ENCODE data around the gene SNAP29. TPM values are rescaled to one million over a fixed set of nuclear protein-coding genes. Genes with fewer than 3 reads are reported as not detected.

SNAP29 gene
- total RNA-seq, 2 experiments from 2014 or later = 32.3 to 38.5 TPM

- CTCF ChIA-PET = no interaction called here
- Mint-ChIP-seq H3K27me3 (no peaks in the 10 kb centered on the region), H3K9me3 (ENCODE audit: low read depth) (no peaks in the 10 kb centered on the region), H3K4me1 (peaks cover 37% of the 10 kb centered on the region), H3K27ac (no peak overlapping the region), H3K36me3 (peaks cover 9% of the 10 kb centered on the region), H3K4me3 (no peak overlapping the region)
- ATAC-seq (no peak), DNase-seq (no peak)
These were observed 5.5 kb downstream of the SNAP29 start for GRCh38 chr22:20864186-20864908.

- DNase-seq (no peak), ATAC-seq (no peak)
- Mint-ChIP-seq H3K9me3 (ENCODE audit: low read depth) (no peaks in the 10 kb centered on the region), H3K27ac (no peak overlapping the region), H3K4me1 (peaks cover 31% of the 10 kb centered on the region), H3K27me3 (no peaks in the 10 kb centered on the region), H3K4me3 (no peak overlapping the region), H3K36me3 (peaks cover 9% of the 10 kb centered on the region)
- CTCF ChIA-PET = no interaction called here
These were observed 6.5 kb downstream of the SNAP29 start for GRCh38 chr22:20865331-20865730.

- DNase-seq = no peak
- H3K36me3 Mint-ChIP-seq = peaks cover 9% of the 10 kb centered on the region
- no peaks in the 10 kb centered on the region for H3K27me3 Mint-ChIP-seq
- ATAC-seq = no peak
- CTCF ChIA-PET = interaction anchor here (0.9 to 1.2 kb wide), 2 partner anchors 20 to 56 kb away, joined by 3 to 4 read pairs; no protein-coding TSS in a partner anchor
- no peak overlapping the region for H3K27ac Mint-ChIP-seq
- no peak overlapping the region for H3K4me3 Mint-ChIP-seq
- H3K4me1 Mint-ChIP-seq = peaks cover 25% of the 10 kb centered on the region
- no peaks in the 10 kb centered on the region for H3K9me3 Mint-ChIP-seq (ENCODE audit: low read depth)
These were observed 7.2 kb downstream of the SNAP29 start for GRCh38 chr22:20865875-20866445.

DNA sequence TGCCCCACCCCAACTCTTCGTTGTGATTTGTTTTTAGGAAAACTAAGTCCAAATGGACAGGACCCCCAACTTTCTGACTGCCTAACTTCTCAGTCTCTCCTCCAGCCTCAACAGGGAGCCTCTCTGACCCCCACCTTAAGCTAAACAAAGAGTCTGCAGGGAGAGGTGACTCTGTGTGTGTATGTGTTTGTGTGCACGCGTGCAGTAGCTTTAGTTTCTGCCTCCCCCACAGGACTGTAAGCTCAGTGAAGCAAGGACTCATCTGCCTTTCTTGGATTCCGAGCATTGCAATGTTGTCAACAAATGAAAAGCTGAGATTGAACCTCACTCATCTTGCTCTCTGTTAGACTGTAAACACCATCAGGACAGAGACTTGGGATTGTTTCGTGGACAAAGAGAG lies 7.9 kb downstream of the SNAP29 start:
- Mint-ChIP-seq H3K4me1 (peaks cover 24% of the 10 kb centered on the region), H3K36me3 (peaks cover 9% of the 10 kb centered on the region), H3K27ac (no peak overlapping the region), H3K27me3 (no peaks in the 10 kb centered on the region), H3K9me3 (ENCODE audit: low read depth) (no peaks in the 10 kb centered on the region), H3K4me3 (no peak overlapping the region)
- ATAC-seq (no peak), DNase-seq (no peak)
- CTCF ChIA-PET = interaction anchor here (1.2 kb wide), 1 partner anchor 19 kb away, joined by 4 read pairs; no protein-coding TSS in a partner anchor

- Mint-ChIP-seq H3K27me3 (no peaks in the 10 kb centered on the region), H3K36me3 (peaks cover 5% of the 10 kb centered on the region), H3K9me3 (ENCODE audit: low read depth) (no peaks in the 10 kb centered on the region), H3K4me3 (no peak overlapping the region), H3K27ac (peak overlapping the region; percentile 59), H3K4me1 (peaks cover 19% of the 10 kb centered on the region)
- DNase-seq = peak; percentile 44
- peak; percentile 70 for ATAC-seq
- CTCF ChIA-PET = interaction anchor here (1.0 to 1.3 kb wide), 3 partner anchors 8 to 37 kb away, joined by 3 to 5 read pairs (median 4); no protein-coding TSS in a partner anchor
These were observed 8.6 kb downstream of the SNAP29 start for GRCh38 chr22:20867179-20868024.

GRCh38 chr22:20868025-20868962 lies 9.5 kb downstream of the SNAP29 start:
- Mint-ChIP-seq H3K9me3 (ENCODE audit: low read depth) (no peaks in the 10 kb centered on the region), H3K4me1 (peaks cover 16% of the 10 kb centered on the region), H3K27me3 (no peaks in the 10 kb centered on the region), H3K36me3 (peaks cover 4% of the 10 kb centered on the region), H3K4me3 (no peak overlapping the region), H3K27ac (no peak overlapping the region)
- CTCF ChIA-PET = interaction anchor here (1.0 to 1.3 kb wide), 2 partner anchors 9 to 37 kb away, joined by 3 to 5 read pairs; no protein-coding TSS in a partner anchor
- ATAC-seq = no peak
- DNase-seq = no peak

DNA sequence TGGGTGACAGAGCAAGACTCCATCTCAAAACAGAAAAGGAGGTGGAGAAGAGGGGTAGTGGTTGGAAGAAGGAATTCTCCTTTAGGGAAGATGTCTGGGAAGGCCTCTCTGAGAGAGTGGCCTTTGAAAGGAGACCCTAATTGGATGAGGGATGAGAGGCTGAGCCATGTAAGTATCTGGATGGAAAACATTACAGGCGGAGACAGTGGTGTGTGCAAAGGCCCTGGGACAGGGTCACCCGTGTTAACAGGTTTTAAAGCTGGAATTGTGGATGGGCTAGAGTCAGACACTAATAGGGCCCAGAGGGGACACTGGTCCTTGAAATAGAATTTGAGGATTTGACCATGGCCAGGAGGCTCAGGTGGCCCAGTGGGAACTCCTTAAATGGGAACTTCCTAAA lies 10.4 kb downstream of the SNAP29 start:
- DNase-seq = no peak
- Mint-ChIP-seq H3K4me1 (peaks cover 16% of the 10 kb centered on the region), H3K36me3 (peaks cover 5% of the 10 kb centered on the region), H3K27me3 (no peaks in the 10 kb centered on the region), H3K27ac (no peak overlapping the region), H3K4me3 (no peak overlapping the region), H3K9me3 (ENCODE audit: low read depth) (no peaks in the 10 kb centered on the region)
- no peak for ATAC-seq
- CTCF ChIA-PET = no interaction called here

- no peaks in the 10 kb centered on the region for H3K27me3 Mint-ChIP-seq
- H3K27ac Mint-ChIP-seq = no peak overlapping the region
- CTCF ChIA-PET = no interaction called here
These were observed 14.4 kb downstream of the SNAP29 start for GRCh38 chr22:20873214-20873613.

DNA sequence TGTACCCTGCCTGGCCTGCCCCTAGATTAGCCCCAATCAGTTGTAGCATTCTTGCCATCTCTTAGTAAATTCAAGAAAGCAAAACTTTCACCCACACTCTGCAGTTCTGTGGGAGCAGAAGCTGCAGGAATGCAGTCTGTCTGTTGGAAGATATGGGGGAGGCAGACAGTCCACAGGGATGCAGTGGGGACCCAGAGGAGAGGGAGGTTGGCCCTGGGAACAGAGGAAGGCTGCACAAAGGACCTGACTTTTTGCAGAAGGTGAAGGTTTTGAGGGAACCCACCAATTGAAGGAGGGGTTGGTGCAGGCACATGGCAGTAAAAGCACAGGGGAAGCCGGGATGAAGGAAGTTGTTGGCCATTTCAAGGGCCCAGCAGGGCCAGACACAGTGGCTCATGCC lies 16.5 kb downstream of the SNAP29 start:
- DNase-seq = no peak
- H3K27ac Mint-ChIP-seq = peak overlapping the region; percentile 8
- H3K36me3 Mint-ChIP-seq = peaks cover 12% of the 10 kb centered on the region
- no peaks in the 10 kb centered on the region for H3K27me3 Mint-ChIP-seq
- no peaks in the 10 kb centered on the region for H3K9me3 Mint-ChIP-seq (ENCODE audit: low read depth)
- no peak overlapping the region for H3K4me3 Mint-ChIP-seq
- no peaks in the 10 kb centered on the region for H3K4me1 Mint-ChIP-seq
- ATAC-seq = no peak
- CTCF ChIA-PET = no interaction called here

More at GRCh38 chr22:20873214-20873613, 14.4 kb downstream of the SNAP29 start:
- no peak overlapping the region for H3K4me3 Mint-ChIP-seq
- no peak for ATAC-seq
- no peaks in the 10 kb centered on the region for H3K9me3 Mint-ChIP-seq (ENCODE audit: low read depth)
- H3K4me1 Mint-ChIP-seq = no peaks in the 10 kb centered on the region
- H3K36me3 Mint-ChIP-seq = peaks cover 12% of the 10 kb centered on the region
- DNase-seq = no peak

GRCh38 chr22:20877715-20878114 lies 18.9 kb downstream of the SNAP29 start:
- Mint-ChIP-seq H3K27me3 (no peaks in the 10 kb centered on the region), H3K9me3 (ENCODE audit: low read depth) (no peaks in the 10 kb centered on the region), H3K27ac (no peak overlapping the region), H3K36me3 (peaks cover 15% of the 10 kb centered on the region), H3K4me3 (no peak overlapping the region), H3K4me1 (no peaks in the 10 kb centered on the region)
- ATAC-seq (no peak), DNase-seq (no peak)
- CTCF ChIA-PET = no interaction called here

DNA sequence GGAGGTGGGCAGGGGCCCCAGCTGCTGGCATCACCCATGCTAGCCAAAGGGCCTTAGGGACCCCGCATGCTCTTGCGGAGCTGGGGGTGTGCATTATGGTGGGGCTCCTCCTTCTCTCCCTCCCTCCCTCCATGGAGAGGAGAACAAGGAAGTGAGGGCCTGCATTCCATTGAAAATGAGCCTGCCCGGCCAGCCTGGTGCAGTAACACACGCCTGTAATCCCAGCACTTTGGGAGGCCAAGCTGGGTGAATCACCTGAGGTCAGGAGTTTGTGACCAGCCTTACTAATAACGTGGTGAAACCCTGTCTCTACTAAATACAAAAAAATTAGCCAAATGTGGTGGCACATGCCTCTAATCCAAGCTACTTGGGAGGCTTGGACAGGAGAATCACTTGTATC lies 22.4 kb downstream of the SNAP29 start:
- Mint-ChIP-seq H3K9me3 (ENCODE audit: low read depth) (no peaks in the 10 kb centered on the region), H3K27ac (no peak overlapping the region), H3K4me3 (no peak overlapping the region), H3K27me3 (no peaks in the 10 kb centered on the region), H3K36me3 (peaks cover 15% of the 10 kb centered on the region), H3K4me1 (no peaks in the 10 kb centered on the region)
- CTCF ChIA-PET = no interaction called here
- no peak for ATAC-seq
- DNase-seq = no peak

- H3K4me1 Mint-ChIP-seq = no peaks in the 10 kb centered on the region
- DNase-seq (no peak), ATAC-seq (no peak)
- no peaks in the 10 kb centered on the region for H3K27me3 Mint-ChIP-seq
- H3K4me3 Mint-ChIP-seq = no peak overlapping the region
- CTCF ChIA-PET = no interaction called here
- peaks cover 11% of the 10 kb centered on the region for H3K36me3 Mint-ChIP-seq
- no peaks in the 10 kb centered on the region for H3K9me3 Mint-ChIP-seq (ENCODE audit: low read depth)
- no peak overlapping the region for H3K27ac Mint-ChIP-seq
These were observed 23.3 kb downstream of the SNAP29 start for GRCh38 chr22:20881869-20882815.

Data from activated CD8-positive, alpha-beta memory T cell treated with anti-CD3 and anti-CD28 coated beads, Interleukin-2, amount 10 ng/mL, durations not matched to agents 7 days and 5 days (primary cell).